ENCODE data around the gene PLXDC1.

Gene PLXDC1

GRCh38 chr17:39151150-39151942 is at the start of gene PLXDC1:
Gene PLXDC1 (minus strand): TSS chr17:39151637. CDS start chr17:39151437, 200 bp downstream.
- no peak for DNase-seq

DNA sequence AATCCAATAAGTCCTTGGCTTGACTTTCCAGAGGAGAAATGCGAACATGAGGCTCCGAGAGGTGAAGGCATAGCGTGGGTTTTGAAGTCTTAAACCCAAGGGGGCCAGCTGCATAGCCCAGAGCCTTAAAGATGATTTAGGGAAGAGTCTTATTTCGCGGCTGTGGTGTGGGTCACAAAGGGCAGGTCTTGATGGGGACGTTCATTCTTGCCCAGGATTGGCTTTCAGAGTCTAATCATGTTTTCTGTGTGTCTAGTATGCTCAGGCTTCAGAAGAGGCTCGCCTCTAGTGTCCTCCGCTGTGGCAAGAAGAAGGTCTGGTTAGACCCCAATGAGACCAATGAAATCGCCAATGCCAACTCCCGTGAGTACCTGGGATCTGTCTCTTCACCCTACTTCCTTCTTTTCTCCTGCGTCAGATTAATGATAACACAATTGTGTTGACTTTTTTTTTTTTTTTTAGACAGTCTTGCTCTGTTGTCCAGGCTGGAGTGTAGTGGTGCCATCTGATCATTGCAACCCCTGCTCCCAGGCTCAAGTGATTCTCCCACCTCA is 49.6 kb upstream of the PLXDC1 start:
- no peak for DNase-seq

DNA sequence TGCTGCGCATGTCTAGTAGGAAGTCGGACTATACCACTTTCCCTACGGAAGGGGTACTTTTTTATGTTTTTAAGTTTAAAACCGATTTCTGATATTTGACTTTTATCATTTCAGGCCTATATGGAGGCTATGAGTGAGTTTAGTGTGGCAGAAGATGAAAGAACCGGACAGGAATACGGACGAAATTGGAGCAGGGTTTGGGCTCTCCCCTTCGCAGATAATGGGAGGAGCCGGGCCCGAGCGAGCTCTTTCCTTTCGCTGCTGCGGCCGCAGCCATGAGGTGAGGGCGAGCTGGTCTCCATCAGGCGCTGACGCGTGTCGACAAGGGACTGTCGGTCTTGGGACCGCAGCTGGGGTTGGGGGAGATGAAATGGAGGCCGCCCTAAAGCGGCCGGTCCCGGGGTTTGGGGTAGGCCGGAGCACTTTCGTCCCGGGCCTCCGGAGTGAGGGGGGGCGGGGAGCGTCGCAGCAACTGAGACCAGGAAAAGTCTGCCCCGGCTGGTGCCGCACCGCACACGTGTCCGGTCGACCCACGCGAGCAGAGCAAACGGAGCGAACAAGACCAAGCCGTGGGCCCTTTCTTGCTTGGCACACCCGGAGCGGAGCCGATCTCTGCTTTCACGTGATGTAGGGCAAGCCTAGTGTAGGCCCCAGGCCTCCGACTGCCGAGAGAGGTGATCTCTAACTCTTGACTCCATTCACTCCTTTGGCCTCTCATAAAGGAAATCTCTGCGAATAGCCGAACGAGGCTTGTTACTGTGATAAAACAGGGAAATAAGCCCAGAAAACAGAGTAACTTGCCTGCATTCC is 48.8 kb upstream of the PLXDC1 start, which contains the start of gene RPL19:
Gene RPL19 (plus strand): TSS at position 214 of the 810 bp plus-strand sequence. CDS start 62 bp downstream, at position 276.
- DNase-seq = peak in 1 of 2 experiments; percentile 66

DNA sequence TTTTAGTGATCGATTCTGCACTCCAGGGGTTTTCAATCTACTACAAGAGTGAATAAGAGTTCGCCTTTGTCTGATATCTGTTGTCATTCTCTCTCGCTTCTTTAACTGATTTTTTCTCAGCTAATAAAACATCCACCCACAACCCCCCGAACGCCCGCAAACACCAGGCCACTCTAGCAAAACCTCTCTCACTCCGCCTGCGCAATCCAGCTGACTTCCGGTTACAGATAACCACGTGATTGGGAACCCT is 48.3 kb upstream of the PLXDC1 start:
- peak; percentile 91 to 94 for DNase-seq

GRCh38 chr17:39198186-39198566 is 46.7 kb upstream of the PLXDC1 start:
- DNase-seq = no peak

DNA sequence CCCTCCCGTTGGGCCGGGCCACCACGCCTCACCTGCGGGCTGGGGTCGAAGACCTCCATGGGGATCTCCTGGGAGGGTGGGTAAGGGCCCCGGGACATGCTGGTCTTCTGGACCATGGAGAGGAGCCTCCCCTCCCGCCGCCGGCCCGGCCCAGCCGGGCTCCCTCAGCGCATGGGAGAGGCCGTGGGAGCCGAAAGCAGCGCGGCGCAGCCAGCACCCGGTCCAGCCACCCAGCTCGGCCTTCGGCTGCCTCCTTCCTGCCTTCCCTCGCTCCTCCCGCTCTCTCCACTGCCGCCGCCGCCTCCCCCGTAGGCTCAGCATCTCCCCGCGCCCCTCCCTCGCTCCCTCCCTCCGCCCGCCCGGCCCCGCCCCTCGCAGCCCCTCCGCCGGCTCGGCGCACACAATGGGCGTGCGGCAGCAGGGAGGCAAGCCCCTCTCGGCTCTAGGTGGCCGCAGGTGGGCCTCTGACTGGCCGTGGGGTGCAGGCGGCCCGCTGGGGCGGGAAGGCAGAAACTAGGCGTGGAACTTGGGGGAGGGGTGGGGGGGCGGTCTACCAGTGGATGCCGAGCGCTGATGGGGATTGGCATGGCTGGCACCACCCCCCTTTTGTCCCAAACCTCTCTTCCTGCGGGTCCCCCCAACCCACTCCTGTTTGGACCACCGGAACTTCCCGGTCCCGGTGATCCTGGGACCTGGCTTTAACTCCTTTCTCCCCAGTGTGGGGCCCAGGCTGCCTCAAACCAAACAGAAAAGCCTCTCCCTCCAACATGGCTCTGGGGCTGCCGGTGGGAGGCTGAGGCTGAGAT is 46.1 kb upstream of the PLXDC1 start, which contains the start of gene CACNB1:
Gene CACNB1 (minus strand): TSS at position 290 of the 806 bp plus-strand sequence. CDS start 174 bp downstream, at position 116.
- peak; percentile 68 to 84 for DNase-seq

DNA sequence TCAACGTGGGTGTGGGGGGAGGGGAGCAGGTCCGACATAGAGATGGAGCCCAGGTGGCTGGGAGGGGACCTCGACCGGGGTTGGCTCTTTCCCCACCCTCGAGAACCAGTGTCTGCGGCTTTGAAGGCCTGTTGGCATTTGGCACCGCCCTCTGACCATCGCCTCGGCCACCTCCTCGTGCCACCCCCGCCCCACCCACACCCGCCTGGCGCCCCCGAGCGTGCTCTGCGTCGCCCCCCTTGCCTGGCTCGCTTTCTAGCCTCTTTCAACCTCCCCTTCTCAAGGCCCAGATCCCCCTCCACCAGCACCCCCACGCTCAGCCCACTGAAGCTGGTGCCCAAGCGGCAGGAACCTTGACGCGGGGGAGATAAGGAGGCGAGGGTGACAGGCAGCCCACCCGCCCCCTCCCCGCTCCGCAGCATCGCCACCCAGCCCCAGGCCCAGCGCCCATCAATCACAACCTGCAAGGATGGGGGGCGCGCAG is 45.4 kb upstream of the PLXDC1 start:
- peak in 1 of 2 experiments; percentile 19 for DNase-seq

- DNase-seq = no peak
These were observed 44.9 kb upstream of the PLXDC1 start for GRCh38 chr17:39196241-39196807.

DNA sequence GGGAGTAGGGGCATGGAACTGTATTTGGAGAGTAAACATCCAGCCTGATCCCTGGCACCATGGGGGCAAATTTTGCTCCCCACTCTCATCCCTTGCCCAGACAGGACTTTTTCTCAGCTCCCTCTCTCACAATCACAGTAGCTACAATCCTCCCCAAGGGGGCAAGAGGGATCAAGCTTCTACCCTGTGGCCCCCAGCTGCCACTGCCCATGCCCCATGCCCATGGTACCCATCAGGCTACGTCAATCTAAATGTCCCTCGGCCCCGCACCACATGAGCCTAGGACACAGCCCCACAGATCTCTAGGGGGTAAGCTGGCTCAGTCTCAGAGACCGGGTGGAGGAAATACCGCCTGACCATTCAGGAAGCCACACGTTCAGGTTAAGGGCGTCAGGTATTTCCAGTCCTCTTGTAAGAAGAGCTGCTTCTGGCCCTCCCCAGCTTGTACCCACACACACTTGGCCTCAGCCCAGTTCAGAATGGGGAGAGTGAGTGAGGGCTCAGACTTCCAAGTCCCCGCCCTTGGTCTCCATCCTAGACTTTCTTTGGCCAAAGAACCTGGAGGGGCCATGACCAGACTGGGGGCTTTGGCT is 44.2 kb upstream of the PLXDC1 start:
- DNase-seq = no peak

- no peak for DNase-seq
These were observed 43.6 kb upstream of the PLXDC1 start for GRCh38 chr17:39194985-39195524.

DNA sequence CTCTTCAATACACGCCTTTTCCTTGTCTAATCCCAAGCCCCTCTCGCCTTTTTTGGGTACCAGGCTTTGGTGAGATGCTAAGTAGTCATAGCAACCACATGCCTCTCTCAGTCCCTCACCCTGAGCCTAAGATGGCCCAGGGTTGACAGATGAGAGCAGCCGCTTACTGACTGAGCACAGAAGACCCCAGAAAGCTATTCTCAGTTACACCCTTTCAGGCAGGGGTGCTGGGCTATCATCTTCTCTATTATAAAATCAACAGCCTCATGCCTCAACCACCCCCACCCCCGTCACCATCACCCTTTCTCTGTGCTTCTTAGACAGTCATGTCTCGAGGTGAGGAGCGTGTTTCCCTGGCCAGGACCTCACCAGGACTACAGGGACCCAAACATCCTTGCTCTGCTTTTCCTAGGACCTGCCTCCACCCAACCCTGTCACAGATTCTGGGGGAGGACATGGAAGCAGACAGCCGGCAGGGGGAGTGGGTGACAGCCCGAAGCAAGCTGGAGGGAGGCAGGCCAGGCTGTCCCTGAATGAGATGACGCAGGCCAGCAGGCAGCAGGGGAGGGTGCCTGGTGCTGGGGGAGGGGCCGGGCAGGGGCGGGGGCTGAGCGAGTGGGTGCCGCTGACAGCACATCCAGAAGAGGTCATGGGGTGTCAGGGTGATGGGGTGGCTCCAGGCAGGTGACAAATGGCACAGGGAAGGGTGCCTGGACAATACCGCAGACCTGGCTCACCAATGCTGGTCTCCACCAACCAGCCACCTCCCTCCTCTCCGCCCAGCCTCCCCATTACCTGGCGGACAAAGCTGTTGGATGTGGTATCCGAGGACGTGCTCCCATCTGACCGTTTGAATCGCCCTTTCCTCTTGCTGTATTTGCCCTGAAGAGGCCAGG is 42.9 kb upstream of the PLXDC1 start:
- no peak for DNase-seq

GRCh38 chr17:39193346-39193745 is 41.9 kb upstream of the PLXDC1 start:
- no peak for DNase-seq

GRCh38 chr17:39192901-39193300 is 41.5 kb upstream of the PLXDC1 start:
- DNase-seq = no peak

- no peak for DNase-seq
These were observed 40.5 kb upstream of the PLXDC1 start for GRCh38 chr17:39191750-39192510.

DNA sequence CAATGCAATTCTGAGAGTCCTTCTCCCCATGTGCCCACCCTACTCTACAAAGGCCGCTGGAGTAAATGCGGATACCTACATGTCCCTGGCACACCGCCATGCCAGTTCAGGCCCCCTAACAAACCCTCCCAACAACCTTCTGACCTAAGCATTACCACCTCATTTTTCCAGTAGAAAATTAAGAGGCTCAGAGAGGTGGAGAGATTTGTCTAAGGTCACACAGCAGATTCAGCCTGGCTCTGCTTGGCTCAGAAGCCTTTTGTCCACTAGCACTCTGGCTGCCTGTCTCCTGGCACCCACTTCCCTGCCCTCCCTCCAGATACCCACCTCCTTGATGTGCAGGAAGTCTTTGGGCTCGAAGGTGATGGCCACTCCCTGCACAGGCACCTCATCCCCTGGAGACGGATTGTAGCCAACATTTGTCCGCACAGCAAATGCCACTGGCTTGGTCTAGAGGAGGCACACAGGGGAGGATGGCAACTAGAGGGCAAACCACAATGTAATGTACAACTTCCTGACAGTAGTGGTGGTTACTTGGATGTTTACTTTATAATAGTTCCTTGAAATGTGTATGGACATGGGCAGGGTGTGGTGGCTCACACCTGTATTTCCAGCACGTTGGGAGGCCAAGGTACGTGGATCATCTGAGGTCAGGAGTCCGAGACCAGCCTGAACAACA is 35.9 kb upstream of the PLXDC1 start:
- no peak for DNase-seq

DNA sequence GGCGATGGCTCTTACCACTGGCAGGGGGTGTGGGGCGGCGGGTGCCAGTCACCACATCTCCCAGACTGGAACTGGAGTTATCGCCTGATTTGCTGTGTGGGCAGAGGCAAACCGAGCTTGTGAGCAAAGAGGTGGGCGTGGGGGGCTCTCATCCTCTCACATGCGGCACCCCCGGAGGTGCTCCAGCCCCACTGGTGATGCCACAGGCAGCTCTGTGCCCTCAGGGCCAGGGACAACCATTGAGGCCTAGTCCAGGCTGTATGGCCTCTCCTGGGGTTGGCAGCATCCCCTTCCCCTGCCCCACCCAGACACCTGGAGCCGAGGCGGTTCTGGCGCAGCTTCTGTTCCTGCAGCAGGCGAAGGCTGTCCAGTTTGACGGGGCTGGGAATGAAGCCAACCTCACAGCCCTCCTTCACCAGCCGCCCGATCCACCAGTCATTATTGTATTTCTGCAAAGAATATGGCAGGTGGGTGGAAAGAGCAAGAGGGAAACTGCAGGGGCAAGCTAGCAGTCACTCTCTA is 35.1 kb upstream of the PLXDC1 start:
- peak in 1 of 2 experiments; percentile 30 for DNase-seq

GRCh38 chr17:39183720-39184119 is 32.3 kb upstream of the PLXDC1 start:
- DNase-seq = no peak

GRCh38 chr17:39183045-39183444 is 31.6 kb upstream of the PLXDC1 start:
- no peak for DNase-seq

DNA sequence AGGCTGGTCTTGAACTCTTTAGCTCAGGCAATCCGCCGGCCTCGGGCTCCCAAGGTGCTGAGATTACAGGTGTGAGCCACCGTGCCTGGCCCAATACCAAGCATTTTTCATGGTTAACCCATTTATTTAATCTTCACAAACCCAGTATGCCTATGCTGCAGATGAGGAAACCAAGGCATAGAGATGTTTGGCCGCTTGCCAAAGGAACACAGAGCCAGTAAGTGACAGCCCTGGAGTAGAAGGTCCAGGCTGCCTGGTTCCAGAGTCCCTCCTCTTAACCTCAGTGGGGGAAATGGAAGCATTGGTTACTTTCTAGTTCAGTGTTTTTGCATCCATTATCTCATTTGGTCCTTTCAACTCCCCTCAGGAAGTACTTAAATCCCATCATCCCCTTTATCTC is 29.9 kb upstream of the PLXDC1 start:
- DNase-seq = no peak
